ENCODE measurements around the gene TSPO2.

DNA sequence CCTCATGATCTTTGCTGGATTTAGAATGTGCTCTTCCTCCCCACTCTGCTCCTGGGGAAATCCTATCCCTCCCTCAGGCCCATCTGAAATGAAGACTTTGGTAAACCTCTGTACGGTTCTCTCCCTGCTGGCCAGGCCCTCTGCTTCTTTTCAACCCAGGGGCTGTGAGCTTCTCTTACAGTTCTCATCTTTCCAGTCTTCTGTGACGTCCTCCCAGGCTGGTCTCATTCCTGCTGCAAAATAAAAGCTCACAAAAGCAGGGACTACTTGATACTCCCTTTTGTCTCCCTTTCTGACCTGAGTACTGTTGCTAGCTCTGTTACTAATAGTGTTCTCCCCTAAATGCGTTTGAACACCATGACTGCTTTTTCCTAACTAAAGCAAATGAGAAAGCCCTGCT, 49.5 kb upstream of the TSPO2 start:
- TF ChIP-seq POLR2A (IDR thresholded peaks at IDR 0.05; ENCODE audit: low read depth, low read length) (no peak), MXI1 (IDR thresholded peaks at IDR 0.05; ENCODE audit: borderline replicate concordance, low read depth, low read length) (no peak), BHLHE40 (IDR thresholded peaks at IDR 0.05; ENCODE audit: low read depth, low read length) (no peak), RCOR1 (IDR thresholded peaks at IDR 0.05; ENCODE audit: insufficient replicate concordance, low read length) (no peak), MAFK (IDR thresholded peaks at IDR 0.05; ENCODE audit: low read depth, low read length) (no peak), RAD21 (IDR thresholded peaks at IDR 0.05; ENCODE audit: low read length) (no peak), CHD1 (IDR thresholded peaks at IDR 0.05; ENCODE audit: low read depth, low read length) (no peak), SMC3 (IDR thresholded peaks at IDR 0.05; ENCODE audit: low read depth, low read length) (no peak), RFX5 (IDR thresholded peaks at IDR 0.05; ENCODE audit: low read depth, low read length) (no peak)
- TF ChIP-seq, protein P1, sequence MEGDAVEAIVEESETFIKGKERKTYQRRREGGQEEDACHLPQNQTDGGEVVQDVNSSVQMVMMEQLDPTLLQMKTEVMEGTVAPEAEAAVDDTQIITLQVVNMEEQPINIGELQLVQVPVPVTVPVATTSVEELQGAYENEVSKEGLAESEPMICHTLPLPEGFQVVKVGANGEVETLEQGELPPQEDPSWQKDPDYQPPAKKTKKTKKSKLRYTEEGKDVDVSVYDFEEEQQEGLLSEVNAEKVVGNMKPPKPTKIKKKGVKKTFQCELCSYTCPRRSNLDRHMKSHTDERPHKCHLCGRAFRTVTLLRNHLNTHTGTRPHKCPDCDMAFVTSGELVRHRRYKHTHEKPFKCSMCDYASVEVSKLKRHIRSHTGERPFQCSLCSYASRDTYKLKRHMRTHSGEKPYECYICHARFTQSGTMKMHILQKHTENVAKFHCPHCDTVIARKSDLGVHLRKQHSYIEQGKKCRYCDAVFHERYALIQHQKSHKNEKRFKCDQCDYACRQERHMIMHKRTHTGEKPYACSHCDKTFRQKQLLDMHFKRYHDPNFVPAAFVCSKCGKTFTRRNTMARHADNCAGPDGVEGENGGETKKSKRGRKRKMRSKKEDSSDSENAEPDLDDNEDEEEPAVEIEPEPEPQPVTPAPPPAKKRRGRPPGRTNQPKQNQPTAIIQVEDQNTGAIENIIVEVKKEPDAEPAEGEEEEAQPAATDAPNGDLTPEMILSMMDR (conservative IDR thresholded peaks at IDR 0.05; ENCODE audit: low read depth, low read length) = no peak
- TF ChIP-seq, protein P2, sequence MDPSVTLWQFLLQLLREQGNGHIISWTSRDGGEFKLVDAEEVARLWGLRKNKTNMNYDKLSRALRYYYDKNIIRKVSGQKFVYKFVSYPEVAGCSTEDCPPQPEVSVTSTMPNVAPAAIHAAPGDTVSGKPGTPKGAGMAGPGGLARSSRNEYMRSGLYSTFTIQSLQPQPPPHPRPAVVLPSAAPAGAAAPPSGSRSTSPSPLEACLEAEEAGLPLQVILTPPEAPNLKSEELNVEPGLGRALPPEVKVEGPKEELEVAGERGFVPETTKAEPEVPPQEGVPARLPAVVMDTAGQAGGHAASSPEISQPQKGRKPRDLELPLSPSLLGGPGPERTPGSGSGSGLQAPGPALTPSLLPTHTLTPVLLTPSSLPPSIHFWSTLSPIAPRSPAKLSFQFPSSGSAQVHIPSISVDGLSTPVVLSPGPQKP (IDR thresholded peaks at IDR 0.05; ENCODE audit: borderline replicate concordance, low read depth, low read length) = no peak
- TF ChIP-seq, protein P3, sequence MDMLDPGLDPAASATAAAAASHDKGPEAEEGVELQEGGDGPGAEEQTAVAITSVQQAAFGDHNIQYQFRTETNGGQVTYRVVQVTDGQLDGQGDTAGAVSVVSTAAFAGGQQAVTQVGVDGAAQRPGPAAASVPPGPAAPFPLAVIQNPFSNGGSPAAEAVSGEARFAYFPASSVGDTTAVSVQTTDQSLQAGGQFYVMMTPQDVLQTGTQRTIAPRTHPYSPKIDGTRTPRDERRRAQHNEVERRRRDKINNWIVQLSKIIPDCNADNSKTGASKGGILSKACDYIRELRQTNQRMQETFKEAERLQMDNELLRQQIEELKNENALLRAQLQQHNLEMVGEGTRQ (IDR thresholded peaks at IDR 0.05; ENCODE audit: low read depth, low read length) = no peak
